Ramos (cell line): ENCODE measurements around the gene ITGAV.

Experiments used
- in situ Hi-C: fragments of 300-500 bp; cut with MboI; formaldehyde crosslinking; loops from one replicate; pipeline ENCODE4 v1.14.3; 2022; ENCODE audit warnings: low sequenced_read_pairs; ENCODE audit not compliant: unreplicated experiment

Gene ITGAV

DNA sequence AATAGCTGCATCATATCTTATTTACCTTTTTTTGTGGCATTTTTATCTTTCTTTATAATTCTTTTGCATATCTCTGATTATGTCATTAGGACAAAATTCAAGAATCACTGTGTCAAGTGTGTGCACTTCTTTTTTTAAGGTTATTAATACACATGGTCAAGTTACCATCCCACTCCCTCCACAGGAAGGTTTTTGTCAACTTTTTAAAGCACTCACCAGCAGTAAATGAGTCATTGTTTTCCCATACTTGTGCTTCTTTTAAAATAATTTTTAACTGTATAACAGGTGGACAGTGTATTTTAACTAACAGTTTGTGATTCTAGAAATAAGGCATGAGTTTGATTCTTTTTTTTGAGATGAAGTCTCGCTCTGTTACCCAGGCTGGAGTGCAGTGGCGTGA is 58.3 kb downstream of the ITGAV start:
- in situ Hi-C loops, result no loop called here

- in situ Hi-C loops, result no loop called here
These were observed 63.7 kb downstream of the ITGAV start for GRCh38 chr2:186653511-186653910.

GRCh38 chr2:186659383-186659782 is 69.5 kb downstream of the ITGAV start:
- in situ Hi-C loops, result no loop called here

GRCh38 chr2:186664385-186665043 is 74.7 kb downstream of the ITGAV start:
- in situ Hi-C loops, result no loop called here

DNA sequence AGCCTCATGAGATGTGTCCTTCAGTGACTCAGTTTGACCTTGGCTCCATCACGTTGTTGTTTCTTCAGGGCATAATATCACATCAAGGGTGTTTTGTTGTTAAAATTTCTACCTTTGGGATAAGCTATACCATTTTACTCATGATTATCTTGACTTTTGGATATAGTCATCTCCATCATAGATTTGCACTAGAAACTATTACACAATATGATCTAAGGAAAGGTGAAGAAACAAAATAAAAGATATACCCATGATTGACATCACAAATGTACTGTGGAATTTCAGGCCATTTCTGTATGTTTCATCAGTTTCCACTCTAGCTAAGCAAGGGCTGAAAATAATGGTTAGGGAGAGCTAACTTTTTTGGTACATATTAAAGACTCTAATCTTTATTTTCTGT is 79.3 kb downstream of the ITGAV start:
- in situ Hi-C loops, result no loop called here

DNA sequence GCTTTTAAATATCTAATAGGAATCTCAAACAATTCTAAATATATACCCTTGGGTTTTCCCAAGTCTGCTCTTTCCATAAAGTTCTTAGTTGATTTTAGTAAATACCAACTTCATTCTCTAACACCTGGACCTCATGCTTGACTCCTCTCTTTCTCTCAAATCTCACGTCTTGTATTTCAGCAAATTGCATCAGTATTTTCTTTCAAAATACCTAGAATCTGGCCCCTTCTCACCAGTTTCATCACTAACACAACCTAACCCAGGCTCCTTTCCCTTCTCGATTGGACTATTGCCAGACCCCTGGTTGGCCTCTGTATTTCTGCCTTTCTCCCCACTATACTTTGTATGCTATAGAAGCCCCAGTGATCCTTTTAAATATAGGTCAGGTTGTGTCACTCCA is 81.0 kb downstream of the ITGAV start:
- in situ Hi-C loops, result no loop called here

DNA sequence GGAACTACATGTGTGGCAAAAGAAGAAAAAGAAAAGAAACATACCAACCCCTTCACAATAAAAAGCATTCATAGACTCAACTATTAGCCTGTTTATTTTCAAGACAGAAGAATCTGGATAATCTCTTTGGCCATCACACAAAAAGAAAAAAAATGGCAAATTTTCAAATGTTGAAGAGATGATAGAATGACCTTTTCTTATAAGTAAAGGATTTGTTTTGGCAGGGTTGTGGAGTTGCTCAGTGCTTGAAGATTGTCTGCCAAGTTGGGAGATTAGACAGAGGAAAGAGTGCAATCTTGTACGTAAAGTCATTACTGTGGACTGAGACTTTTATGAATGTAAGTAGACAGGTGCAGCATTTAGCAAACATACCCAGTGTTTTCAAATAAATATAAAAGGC is 85.5 kb downstream of the ITGAV start:
- in situ Hi-C loops, result no loop called here

GRCh38 chr2:186683341-186683740 is 93.5 kb downstream of the ITGAV start:
- in situ Hi-C loops, result no loop called here

GRCh38 chr2:186687807-186688211 is 98.0 kb downstream of the ITGAV start:
- in situ Hi-C loops, result no loop called here

GRCh38 chr2:186688813-186689212 is 99.0 kb downstream of the ITGAV start:
- in situ Hi-C loops, result no loop called here

DNA sequence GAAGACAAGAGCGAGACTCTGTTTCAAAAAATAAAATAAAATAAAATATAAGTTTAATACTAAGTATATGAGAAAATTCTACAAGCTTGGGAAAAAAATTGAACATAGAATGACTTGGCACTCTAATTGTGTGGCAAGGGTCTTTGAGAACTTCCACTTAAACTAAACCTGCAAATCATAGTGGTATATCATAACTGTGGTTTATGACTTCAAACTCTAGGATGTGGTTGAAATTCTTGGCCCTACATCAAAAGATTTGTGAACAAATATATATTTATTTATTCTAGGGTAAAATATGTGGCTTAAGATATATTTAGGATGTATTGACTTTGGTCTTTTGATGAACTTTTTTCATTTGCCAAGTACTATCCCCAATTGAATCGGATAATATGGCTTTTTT is 100.9 kb downstream of the ITGAV start:
- in situ Hi-C loops, result no loop called here

- in situ Hi-C loops, result no loop called here
These were observed 101.4 kb downstream of the ITGAV start for GRCh38 chr2:186691231-186691630.

DNA sequence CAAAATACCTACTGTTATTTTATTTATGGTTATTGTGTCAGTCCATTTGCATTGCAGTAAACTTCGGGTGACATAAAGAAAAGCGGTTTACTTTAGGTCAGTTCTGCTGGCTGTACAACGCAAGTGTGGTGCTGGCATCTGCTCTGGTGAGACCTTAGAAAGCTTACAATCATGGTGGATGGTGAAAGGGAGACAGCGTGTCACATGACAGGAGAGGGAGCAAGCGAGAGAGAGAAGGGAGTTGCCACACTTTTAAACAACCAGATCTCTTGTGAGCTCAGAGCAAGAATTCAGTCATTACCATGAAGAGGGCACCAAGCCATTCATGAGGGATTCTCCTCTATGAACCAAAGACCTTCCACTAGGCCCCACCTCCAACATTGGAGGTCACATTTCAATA is 102.0 kb downstream of the ITGAV start:
- in situ Hi-C loops, result no loop called here

GRCh38 chr2:186693446-186693832 is 103.6 kb downstream of the ITGAV start:
- in situ Hi-C loops, result no loop called here

GRCh38 chr2:186695081-186695756 is 105.4 kb downstream of the ITGAV start:
- in situ Hi-C loops, result no loop called here

GRCh38 chr2:186696290-186696689 is 106.4 kb downstream of the ITGAV start:
- in situ Hi-C loops, result no loop called here

- in situ Hi-C loops, result no loop called here
These were observed 106.9 kb downstream of the ITGAV start for GRCh38 chr2:186696804-186697203.

GRCh38 chr2:186697536-186697935 is 107.7 kb downstream of the ITGAV start:
- in situ Hi-C loops, result no loop called here

DNA sequence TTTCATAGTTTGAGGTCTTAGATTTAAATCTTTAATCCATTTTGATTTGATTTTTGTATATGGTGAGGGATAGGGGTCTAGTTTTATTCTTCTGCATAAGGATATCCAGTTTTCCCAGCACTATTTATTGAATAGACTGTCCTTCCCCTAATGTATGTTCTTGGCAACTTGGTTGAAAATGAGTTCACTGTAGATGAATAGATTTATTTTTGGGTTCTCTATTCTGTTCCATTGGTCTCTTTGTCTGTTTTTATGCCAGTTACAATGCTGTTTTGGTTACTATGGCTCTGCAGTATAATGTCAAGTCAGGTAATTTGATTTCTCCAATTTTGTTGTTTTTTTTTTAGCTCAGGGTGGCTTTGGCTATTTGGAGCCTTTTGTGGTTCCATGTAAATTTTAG is 109.9 kb downstream of the ITGAV start:
- in situ Hi-C loops, result no loop called here

DNA sequence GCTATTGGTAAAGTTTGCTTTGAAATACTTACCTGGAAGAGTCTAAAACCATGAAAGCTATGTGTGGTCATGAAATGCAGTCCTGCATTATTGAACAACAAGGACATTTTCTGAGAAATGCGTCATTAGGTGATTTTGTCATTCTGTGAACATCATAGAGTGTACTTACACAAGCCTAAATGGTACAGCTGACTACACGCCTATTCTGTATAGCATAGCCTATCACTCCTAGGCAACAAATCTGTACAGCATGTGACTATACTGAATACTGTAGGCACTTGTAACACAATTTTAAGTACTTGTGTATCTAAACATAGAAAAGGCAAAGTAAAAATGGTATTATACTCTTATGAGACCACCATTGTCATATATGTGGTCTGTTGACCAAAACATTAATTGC is 112.2 kb downstream of the ITGAV start:
- in situ Hi-C loops, result no loop called here

DNA sequence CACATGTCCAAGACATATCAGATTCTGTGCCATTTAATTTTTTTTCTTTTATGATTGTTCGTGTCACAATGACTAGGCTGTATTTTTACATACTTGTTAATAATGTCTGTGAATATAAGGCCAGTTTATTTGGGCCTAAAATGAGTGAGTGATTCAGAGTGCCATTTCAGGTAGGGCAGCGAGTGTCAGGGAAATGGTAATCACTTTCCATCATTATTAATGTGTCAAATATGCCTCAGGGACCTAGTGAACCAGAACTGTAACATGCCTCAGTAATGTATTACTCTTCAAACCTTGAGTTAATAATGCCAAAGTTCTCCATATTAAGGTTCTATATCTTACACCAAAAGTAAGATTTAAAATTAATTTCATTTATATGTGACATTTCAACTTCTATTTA is 112.6 kb downstream of the ITGAV start:
- in situ Hi-C loops, result no loop called here

GRCh38 chr2:186704897-186705296 is 115.0 kb downstream of the ITGAV start:
- in situ Hi-C loops, result no loop called here
